Prostate gland (tissue), 2 donors: ENCODE results near the gene GPRASP2. TPM values are rescaled to one million over a fixed set of nuclear protein-coding genes. Genes with fewer than 3 reads are reported as not detected.

Source experiments
- DNase-seq: peaks from one replicate; pipeline ENCODE4 v3.0.0-alpha.2; 2019; ENCODE audit warnings: low spot score
- H3K27ac ChIP-seq, 2 donors: fragments of 200-600 bp; sonication (generic); 2 replicates each; pipeline ENCODE4 v1.5.1; 2017 to 2019
- H3K27me3 ChIP-seq: fragments of 200-600 bp; sonication (generic); replicated peaks from 2 replicates; pipeline ENCODE4 v1.5.1; 2019; ENCODE audit not compliant: insufficient read depth
- H3K36me3 ChIP-seq, 2 donors: fragments of 200-600 bp; sonication (generic); 1 replicate in 1 of 2; 2 replicates in 1 of 2; pipeline versions ENCODE4 v1.5.1 to v1.8.1; 2017 to 2019
- H3K4me1 ChIP-seq: fragments of 200-600 bp; sonication (generic); replicated peaks from 2 replicates; pipeline ENCODE4 v1.5.1; 2019
- H3K4me3 ChIP-seq, 2 donors: fragments of 200-600 bp; sonication (generic); 2 replicates each; pipeline ENCODE4 v1.5.1; 2017 to 2019
- H3K9me3 ChIP-seq: fragments of 200-600 bp; sonication (generic); 2 replicates; pipeline ENCODE4 v1.5.1; 2017
- POLR2A ChIP-seq: fragments of 450-650 bp; IDR thresholded peaks from one replicate; pipeline ENCODE4 v1.6.1; 2016; ENCODE audit warnings: antibody characterized with exemption, mild to moderate bottlenecking
- POLR2AphosphoS5 ChIP-seq: sonication (generic); formaldehyde crosslinking; IDR thresholded peaks from one replicate; pipeline ENCODE4 v1.6.1; 2017; ENCODE audit warnings: antibody characterized with exemption
- WGBS: methylation state at CpG from one replicate; pipeline ENCODE4 v1.1.5; 2018; 5-methylcytosine and 5-hydroxymethylcytosine counted together
- intact Hi-C: fragments of 100-400 bp; cut with DNase I; formaldehyde crosslinking; loops from one replicate; pipeline ENCODE4 v1.14.2; 2022
- total RNA-seq, 2 donors: library from RNA; depleted of rRNA; stranded (reverse); fragments of >200 nt; gene quantifications; one replicate each; pipeline ENCODE4 v1.1.0, GENCODE V29; 2016
- TF ChIP-seq, protein P1 (sequence below), 4 experiments: fragments of 200-600 bp in 2 of 4; fragments of 450-650 bp in 2 of 4; sonication (generic) in 2 of 4; IDR thresholded peaks; 1 replicate in 3 of 4; 2 replicates in 1 of 4; pipeline ENCODE4 v1.5.1; 2016 to 2019; ENCODE audit warnings: antibody characterized with exemption in 4 of 4, mild to moderate bottlenecking in 2 of 4, moderate library complexity in 2 of 4

Gene GPRASP2
- total RNA-seq, 2 donors from 2014 or later, result 14.1 to 15.8 TPM

DNA sequence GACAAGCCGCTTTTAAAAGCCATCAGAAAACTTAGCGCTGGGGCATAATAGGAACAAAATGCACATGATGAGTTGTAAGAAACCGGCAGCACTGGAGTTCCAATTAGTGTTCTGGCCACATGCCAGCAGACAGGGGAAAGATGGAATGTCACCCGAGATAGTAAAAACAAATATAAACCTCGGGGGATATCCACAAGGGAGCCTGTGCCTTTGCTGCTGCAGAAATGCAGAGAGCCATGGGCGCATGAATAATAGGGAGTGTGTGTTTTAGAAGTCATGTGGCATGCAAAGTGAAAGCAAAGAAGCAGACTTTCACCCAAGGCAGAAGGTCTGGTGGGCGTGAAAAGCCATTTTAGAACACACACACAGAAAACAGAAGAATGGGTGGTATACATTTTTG lies 27.4 kb downstream of the GPRASP2 start:
- H3K4me3 ChIP-seq, result no peak overlapping the region
- TF ChIP-seq POLR2AphosphoS5 (no peak), POLR2A (no peak)
- TF ChIP-seq, protein P1, sequence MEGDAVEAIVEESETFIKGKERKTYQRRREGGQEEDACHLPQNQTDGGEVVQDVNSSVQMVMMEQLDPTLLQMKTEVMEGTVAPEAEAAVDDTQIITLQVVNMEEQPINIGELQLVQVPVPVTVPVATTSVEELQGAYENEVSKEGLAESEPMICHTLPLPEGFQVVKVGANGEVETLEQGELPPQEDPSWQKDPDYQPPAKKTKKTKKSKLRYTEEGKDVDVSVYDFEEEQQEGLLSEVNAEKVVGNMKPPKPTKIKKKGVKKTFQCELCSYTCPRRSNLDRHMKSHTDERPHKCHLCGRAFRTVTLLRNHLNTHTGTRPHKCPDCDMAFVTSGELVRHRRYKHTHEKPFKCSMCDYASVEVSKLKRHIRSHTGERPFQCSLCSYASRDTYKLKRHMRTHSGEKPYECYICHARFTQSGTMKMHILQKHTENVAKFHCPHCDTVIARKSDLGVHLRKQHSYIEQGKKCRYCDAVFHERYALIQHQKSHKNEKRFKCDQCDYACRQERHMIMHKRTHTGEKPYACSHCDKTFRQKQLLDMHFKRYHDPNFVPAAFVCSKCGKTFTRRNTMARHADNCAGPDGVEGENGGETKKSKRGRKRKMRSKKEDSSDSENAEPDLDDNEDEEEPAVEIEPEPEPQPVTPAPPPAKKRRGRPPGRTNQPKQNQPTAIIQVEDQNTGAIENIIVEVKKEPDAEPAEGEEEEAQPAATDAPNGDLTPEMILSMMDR (IDR thresholded peaks at IDR 0.05), result no peak
- H3K4me1 ChIP-seq, result no peaks in the 10 kb centered on the region
- H3K9me3 ChIP-seq, result no peaks in the 10 kb centered on the region
- no peak overlapping the region for H3K27ac ChIP-seq
- intact Hi-C loops, result no loop called here
- WGBS, result 65% methylated on average over 7 of the region's 7 CpGs
- DNase-seq, result no peak
- H3K36me3 ChIP-seq, result no peaks in the 10 kb centered on the region
- H3K27me3 ChIP-seq, result no peaks in the 10 kb centered on the region

DNA sequence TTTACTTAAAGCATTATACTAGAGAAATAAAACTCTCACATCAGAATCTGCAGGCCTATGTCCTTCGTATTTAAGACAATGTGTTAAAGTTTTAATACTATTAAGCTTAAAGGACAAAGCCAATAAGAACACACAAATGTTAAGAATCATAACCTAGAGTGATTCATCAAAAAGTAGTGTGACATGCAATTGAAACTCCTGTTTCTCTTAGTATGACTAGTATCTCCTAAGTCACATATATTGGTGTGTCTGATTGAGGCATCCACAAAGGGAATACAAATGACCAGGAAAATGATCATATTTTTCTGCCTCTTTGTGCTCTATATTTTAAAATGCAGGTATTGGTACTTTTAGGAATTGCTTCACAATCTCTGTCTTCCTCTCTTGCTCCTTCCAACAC lies 32.1 kb downstream of the GPRASP2 start:
- intact Hi-C loops, result no loop called here
- no peak for DNase-seq
- Histone ChIP-seq H3K27ac (no peak overlapping the region), H3K27me3 (no peaks in the 10 kb centered on the region), H3K36me3 (no peaks in the 10 kb centered on the region), H3K4me3 (no peak overlapping the region), H3K9me3 (no peaks in the 10 kb centered on the region), H3K4me1 (no peaks in the 10 kb centered on the region)
- TF ChIP-seq POLR2AphosphoS5 (no peak), POLR2A (no peak)
- WGBS, result 97% methylated on average over 1 of the region's 1 CpG

DNA sequence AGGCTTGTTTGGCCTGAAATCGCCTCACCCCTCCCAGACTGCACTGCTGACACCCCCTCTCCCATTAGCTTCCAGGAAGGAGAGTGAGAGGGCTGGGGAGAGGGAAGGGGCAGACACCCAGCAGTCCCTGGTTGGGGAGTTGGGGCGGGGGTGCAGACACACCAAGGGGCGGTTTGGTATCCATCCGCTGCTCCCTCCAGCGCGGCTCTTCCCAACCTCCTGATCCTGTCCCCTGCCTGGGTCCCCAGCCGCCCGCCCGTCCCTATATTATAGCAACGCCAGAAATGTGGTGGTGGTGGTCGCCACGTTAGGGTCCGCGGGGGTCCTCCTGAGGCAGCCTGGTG lies 33.2 kb downstream of the GPRASP2 start:
- Histone ChIP-seq H3K27ac (no peak overlapping the region), H3K9me3 (no peaks in the 10 kb centered on the region), H3K4me3 (peak overlapping the region; percentile 39 to 47), H3K4me1 (no peaks in the 10 kb centered on the region), H3K27me3 (no peaks in the 10 kb centered on the region), H3K36me3 (no peaks in the 10 kb centered on the region)
- WGBS, result 18% methylated on average over 6 of the region's 14 CpGs
- intact Hi-C loops, result no loop called here
- no peak for DNase-seq
- no peak for TF ChIP-seq POLR2AphosphoS5
- no peak for TF ChIP-seq POLR2A
- TF ChIP-seq, protein P1 (IDR thresholded peaks at IDR 0.05), result no peak

DNA sequence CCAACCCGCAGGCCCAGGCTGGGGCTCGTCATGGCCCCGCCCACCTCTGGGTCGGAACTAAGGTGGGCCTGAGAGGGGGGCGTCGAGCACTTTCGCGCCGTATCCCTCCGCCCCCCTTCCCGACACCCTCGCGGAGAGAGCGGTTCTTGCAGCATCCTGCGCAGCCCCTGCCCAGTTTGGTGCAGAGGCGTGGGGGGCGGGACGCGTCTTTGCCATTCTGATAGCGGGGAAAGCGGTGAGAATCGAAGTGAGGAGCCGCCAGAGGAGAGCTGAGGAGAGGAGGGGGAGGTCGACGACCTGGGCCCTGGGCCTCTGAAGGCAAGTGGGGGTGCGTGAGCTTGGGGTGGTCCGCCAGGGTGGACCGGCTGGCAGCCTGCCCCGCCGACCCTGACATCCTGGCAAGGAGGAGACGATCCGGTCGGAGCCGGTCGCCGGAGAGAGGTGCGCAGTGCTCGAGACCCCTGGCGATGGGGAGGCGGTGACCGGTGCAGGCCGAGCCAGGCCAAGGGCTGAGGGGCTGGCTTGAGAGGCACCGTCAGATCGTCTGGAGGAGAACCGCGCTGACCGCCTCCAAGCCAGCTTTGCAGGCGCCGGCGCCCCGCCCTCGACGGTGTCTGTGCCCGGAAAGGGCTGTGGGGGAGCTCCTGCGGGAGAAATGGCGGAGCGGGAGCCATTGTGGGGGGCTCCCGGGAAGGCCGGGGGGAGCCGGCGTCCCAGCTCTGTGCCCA lies 33.8 kb downstream of the GPRASP2 start:
- WGBS, result 0% methylated on average over 8 of the region's 61 CpGs
- Histone ChIP-seq H3K4me3 (peak overlapping the region; percentile 39 to 47), H3K27me3 (no peaks in the 10 kb centered on the region), H3K4me1 (no peaks in the 10 kb centered on the region), H3K27ac (peak overlapping the region in 1 of 2 donors; percentile 36), H3K36me3 (no peaks in the 10 kb centered on the region), H3K9me3 (no peaks in the 10 kb centered on the region)
- TF ChIP-seq, protein P1 (IDR thresholded peaks at IDR 0.05), result no peak
- TF ChIP-seq POLR2AphosphoS5 (no peak), POLR2A (no peak)
- intact Hi-C loops, result no loop called here
- DNase-seq, result peak; percentile 5

DNA sequence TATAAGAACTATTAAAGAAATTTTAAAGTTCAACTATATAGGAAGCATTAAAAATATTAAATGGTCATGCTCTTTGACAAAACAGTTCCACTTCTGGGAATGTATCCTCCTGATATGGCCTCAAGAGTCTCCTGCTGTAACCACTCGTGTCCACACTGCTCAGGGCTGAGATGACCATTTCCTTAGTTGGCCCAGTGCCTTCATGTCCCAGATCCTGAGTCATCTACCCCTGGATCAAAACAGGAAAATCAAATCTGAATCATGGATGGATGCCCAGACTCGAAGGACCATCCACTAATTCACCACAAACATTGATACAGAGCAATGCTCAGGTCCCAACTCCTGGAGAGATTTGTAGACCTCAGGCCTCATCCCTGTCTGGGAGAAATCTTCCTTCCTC lies 53.0 kb downstream of the GPRASP2 start:
- Histone ChIP-seq H3K9me3 (no peaks in the 10 kb centered on the region), H3K27ac (no peak overlapping the region), H3K36me3 (no peaks in the 10 kb centered on the region), H3K4me1 (no peaks in the 10 kb centered on the region), H3K4me3 (no peak overlapping the region), H3K27me3 (no peaks in the 10 kb centered on the region)
- WGBS, result 64% methylated on average over 2 of the region's 2 CpGs
- intact Hi-C loops, result no loop called here
- no peak for DNase-seq
- no peak for TF ChIP-seq POLR2A
- no peak for TF ChIP-seq POLR2AphosphoS5
- TF ChIP-seq, protein P1 (IDR thresholded peaks at IDR 0.05), result no peak
